Measurements from ENCODE around the gene SNX14. TPM values are rescaled to one million over a fixed set of nuclear protein-coding genes. Genes with fewer than 3 reads are reported as not detected.

Gene SNX14, protein sequence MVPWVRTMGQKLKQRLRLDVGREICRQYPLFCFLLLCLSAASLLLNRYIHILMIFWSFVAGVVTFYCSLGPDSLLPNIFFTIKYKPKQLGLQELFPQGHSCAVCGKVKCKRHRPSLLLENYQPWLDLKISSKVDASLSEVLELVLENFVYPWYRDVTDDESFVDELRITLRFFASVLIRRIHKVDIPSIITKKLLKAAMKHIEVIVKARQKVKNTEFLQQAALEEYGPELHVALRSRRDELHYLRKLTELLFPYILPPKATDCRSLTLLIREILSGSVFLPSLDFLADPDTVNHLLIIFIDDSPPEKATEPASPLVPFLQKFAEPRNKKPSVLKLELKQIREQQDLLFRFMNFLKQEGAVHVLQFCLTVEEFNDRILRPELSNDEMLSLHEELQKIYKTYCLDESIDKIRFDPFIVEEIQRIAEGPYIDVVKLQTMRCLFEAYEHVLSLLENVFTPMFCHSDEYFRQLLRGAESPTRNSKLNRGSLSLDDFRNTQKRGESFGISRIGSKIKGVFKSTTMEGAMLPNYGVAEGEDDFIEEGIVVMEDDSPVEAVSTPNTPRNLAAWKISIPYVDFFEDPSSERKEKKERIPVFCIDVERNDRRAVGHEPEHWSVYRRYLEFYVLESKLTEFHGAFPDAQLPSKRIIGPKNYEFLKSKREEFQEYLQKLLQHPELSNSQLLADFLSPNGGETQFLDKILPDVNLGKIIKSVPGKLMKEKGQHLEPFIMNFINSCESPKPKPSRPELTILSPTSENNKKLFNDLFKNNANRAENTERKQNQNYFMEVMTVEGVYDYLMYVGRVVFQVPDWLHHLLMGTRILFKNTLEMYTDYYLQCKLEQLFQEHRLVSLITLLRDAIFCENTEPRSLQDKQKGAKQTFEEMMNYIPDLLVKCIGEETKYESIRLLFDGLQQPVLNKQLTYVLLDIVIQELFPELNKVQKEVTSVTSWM
- 100 to 1,000 TPM in 2 of 5 donors, 10 to 100 TPM in 3; 21.6 to 209 (median 85.3) TPM for total RNA-seq
- 10 to 100 TPM; 11.2 to 63.8 (median 24.9) TPM for polyA plus RNA-seq
- long read RNA-seq, donor 1, partial matches to known transcripts = 0 of 4 reads
- long read RNA-seq, donor 1, other reads (novel, unspliced or antisense) = 0 of 4 reads
- long read RNA-seq, donor 2, partial matches to known transcripts = 0 of 6 reads
- long read RNA-seq, donor 2, other reads (novel, unspliced or antisense) = 0 of 6 reads
- long read RNA-seq, donor 3, transcript SNX14-206 (3 exons, 755 nt) = major isoform, 6 of 10 reads
- long read RNA-seq, donor 3, partial matches to known transcripts = 0 of 10 reads
- long read RNA-seq, donor 3, other reads (novel, unspliced or antisense) = 0 of 10 reads
- long read RNA-seq, donor 4, partial matches to known transcripts = 0 of 2 reads
- long read RNA-seq, donor 4, other reads (novel, unspliced or antisense) = 0 of 2 reads
- long read RNA-seq, donor 5, partial matches to known transcripts = 0 of 5 reads
- long read RNA-seq, donor 5, other reads (novel, unspliced or antisense) = 0 of 5 reads
- long read RNA-seq, donor 6, transcript SNX14-203 (28 exons, 3,111 nt) = minor isoform, 5 of 29 reads
- long read RNA-seq, donor 6, transcript SNX14-206 (3 exons, 755 nt) = major isoform, 14 of 29 reads
- long read RNA-seq, donor 6, transcript SNX14-201 (29 exons, 3,486 nt) = minor isoform, 7 of 29 reads
- long read RNA-seq, donor 6, partial matches to known transcripts = 0 of 29 reads
- long read RNA-seq, donor 6, other reads (novel, unspliced or antisense) = 0 of 29 reads
- long read RNA-seq, donor 7, partial matches to known transcripts = 0 of 5 reads
- long read RNA-seq, donor 7, other reads (novel, unspliced or antisense) = 0 of 5 reads
- long read RNA-seq, donor 8, partial matches to known transcripts = 0 of 5 reads
- long read RNA-seq, donor 8, other reads (novel, unspliced or antisense) = 0 of 5 reads
- long read RNA-seq, donor 9, transcript SNX14-206 (3 exons, 755 nt) = major isoform, 6 of 9 reads
- long read RNA-seq, donor 9, partial matches to known transcripts = 0 of 9 reads
- long read RNA-seq, donor 9, other reads (novel, unspliced or antisense) = 0 of 9 reads
- long read RNA-seq, donor 10, partial matches to known transcripts = 0 of 6 reads
- long read RNA-seq, donor 10, other reads (novel, unspliced or antisense) = 0 of 6 reads

DNA sequence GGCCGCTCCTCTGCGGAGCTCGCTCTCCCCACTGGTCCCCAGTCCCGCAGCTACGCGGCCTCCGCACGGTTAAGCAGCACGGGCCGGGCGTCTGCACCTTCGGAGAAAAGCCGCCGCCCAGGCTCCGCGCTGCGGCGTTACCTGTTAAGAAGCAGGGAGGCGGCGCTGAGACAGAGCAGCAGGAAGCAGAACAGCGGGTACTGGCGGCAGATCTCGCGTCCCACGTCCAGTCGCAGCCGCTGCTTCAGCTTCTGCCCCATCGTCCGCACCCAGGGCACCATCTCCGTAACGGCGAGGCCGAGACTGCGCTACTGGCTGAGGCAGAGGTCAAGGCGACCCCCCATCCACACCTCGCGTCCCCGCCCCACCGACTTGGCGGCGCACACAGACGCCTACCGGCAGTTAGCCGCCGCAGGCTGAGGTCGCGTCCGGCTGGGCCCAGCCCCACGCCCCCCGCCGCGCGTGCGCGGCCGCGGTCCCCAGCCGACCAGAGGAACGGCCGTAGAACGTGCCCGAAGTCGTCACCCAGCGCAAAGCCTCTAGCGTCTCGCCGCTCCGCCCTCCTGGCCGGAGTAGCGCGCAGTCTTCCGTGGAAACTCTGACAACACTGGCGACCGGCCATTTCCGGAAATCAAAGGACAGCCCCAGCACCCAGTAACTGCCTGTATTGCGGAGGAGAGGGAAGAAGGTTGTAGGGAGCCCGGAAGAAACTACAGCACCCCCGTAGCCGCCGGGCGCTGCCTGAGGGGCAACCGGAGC lies at the start of gene SNX14:
SNX14 (minus strand) TSS at position 421 of the 759 bp plus-strand sequence; CDS start at position 281, 140 bp downstream.
- WGBS, 5 donors = 0% methylated on average over 33 to 82 of the region's 82 CpGs

DNA sequence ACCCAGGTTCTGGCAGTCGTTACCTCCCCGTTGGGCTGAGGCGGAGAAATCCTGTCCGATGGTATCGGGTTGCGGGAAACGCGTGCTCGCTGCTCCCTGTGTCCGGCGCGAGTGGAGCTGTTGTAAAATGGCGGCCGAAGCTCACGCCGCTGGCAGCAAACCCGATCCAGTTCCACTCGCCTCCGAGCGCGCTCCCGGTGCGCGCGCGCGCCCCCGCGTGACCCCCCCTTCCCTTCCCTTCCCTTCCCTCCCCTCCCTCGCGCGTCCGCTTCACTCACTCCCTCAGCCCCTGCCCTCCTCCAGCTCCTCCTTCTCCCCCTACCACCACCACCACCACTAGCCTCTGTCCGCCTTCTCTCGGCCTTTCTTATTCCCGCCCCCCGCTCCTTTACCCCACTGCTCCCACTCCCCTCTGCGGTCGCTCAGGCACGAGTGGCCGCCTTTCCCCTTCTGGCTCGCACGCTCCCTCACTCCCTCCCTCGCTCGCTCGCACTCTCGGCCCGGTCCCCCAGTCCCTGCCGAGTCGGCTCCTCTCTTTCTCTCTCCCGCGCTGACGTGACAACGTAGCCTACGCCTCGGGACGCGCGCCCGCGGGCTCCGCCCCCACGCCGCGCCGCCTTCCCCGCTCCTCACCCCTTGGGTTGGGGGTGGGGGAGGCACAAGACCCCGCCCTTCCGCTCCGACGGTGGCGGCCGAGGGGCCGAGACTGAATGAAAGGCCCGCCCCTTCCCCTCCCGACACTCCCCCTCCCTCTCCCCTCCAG lies 49.3 kb upstream of the SNX14 start, which contains the start of gene SYNCRIP:
SYNCRIP (minus strand) TSS at position 113 of the 763 bp plus-strand sequence. CDS start 1,447 bp downstream, outside the sequence.
- Histone ChIP-seq H3K36me3 (peaks cover 6 to 24% (median 20%) of the 10 kb centered on the region in 4 donors), H3K27me3 (no peaks in the 10 kb centered on the region), H3K9me3 (no peaks in the 10 kb centered on the region), H3K4me3 (peak within 1 kb of the TSS; percentile 97 to 100 (median 100)), H3K27ac (peak within 1 kb of the TSS; percentile 97 to 100 (median 99)), H3K4me1 (peaks cover 29 to 48% (median 39%) of the 10 kb centered on the region in 4 donors)
- TF ChIP-seq, protein P1, sequence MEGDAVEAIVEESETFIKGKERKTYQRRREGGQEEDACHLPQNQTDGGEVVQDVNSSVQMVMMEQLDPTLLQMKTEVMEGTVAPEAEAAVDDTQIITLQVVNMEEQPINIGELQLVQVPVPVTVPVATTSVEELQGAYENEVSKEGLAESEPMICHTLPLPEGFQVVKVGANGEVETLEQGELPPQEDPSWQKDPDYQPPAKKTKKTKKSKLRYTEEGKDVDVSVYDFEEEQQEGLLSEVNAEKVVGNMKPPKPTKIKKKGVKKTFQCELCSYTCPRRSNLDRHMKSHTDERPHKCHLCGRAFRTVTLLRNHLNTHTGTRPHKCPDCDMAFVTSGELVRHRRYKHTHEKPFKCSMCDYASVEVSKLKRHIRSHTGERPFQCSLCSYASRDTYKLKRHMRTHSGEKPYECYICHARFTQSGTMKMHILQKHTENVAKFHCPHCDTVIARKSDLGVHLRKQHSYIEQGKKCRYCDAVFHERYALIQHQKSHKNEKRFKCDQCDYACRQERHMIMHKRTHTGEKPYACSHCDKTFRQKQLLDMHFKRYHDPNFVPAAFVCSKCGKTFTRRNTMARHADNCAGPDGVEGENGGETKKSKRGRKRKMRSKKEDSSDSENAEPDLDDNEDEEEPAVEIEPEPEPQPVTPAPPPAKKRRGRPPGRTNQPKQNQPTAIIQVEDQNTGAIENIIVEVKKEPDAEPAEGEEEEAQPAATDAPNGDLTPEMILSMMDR (IDR thresholded peaks at IDR 0.05) = no peak
- TF ChIP-seq POLR2AphosphoS5 (IDR thresholded peaks at IDR 0.05) (peak; percentile 94 to 99 (median 98)), EP300 (IDR thresholded peaks at IDR 0.05) (no peak), POLR2A (IDR thresholded peaks at IDR 0.05) (peak in 3 of 4 donors; percentile 93 to 98 (median 95))
- 0 to 1% (median 1%) methylated on average over 61 to 76 of the region's 76 CpGs for WGBS, 5 donors
- intact Hi-C loops (cut with DNase I; ENCODE audit: low total_unique reads) = no loop called here
- DNase-seq = peak; percentile 99 to 100

More for the DNA sequence above, at the start of gene SNX14:
- Histone ChIP-seq H3K27me3 (no peaks in the 10 kb centered on the region), H3K4me1 (peaks cover 13 to 33% (median 22%) of the 10 kb centered on the region in 4 donors), H3K4me3 (peak within 1 kb of the TSS; percentile 69 to 78 (median 72)), H3K36me3 (no peaks in the 10 kb centered on the region), H3K9me3 (no peaks in the 10 kb centered on the region), H3K27ac (peak within 1 kb of the TSS; percentile 95 to 99 (median 96))
- TF ChIP-seq, protein P1 (IDR thresholded peaks at IDR 0.05) = no peak
- TF ChIP-seq POLR2A (IDR thresholded peaks at IDR 0.05) = peak in 2 of 4 donors; percentile 50 to 55
- TF ChIP-seq POLR2AphosphoS5 (IDR thresholded peaks at IDR 0.05) = peak; percentile 95 to 97 (median 96)
- TF ChIP-seq EP300 (IDR thresholded peaks at IDR 0.05) = peak; percentile 5
- peak; percentile 96 to 98 for DNase-seq
- intact Hi-C loops (cut with DNase I; ENCODE audit: low total_unique reads) = no loop called here

Data from stomach (tissue), 19 donors.